Upper lobe of left lung (tissue), 4 donors: ENCODE results near the gene ADIPOQ.
"Not testable (repeated sequence)": the region's sequence is repeated elsewhere in the genome, so short reads cannot be mapped to it uniquely, and the experiment has no call there.

Experiments used
- POLR2A ChIP-seq, 4 donors: fragments of 450-650 bp; IDR thresholded peaks; one replicate each; pipeline ENCODE4 v1.5.1; 2016 to 2017; ENCODE audit warnings: antibody characterized with exemption in 4 of 4, mild to moderate bottlenecking in 2 of 4
- POLR2AphosphoS5 ChIP-seq, 2 donors: sonication (generic); formaldehyde crosslinking; IDR thresholded peaks; one replicate each; pipeline ENCODE4 v1.5.1; 2017; ENCODE audit warnings: antibody characterized with exemption in 2 of 2

GRCh38 chr3:186903676-186904075 lies 61.2 kb downstream of the ADIPOQ start:
- not testable (repeated sequence) for TF ChIP-seq POLR2A, POLR2AphosphoS5 (IDR thresholded peaks at IDR 0.05)
